Erythroblast (primary cell): ENCODE measurements around the gene TACR2.

Experiments
- GATA1 ChIP-seq: IDR thresholded peaks from 2 replicates; pipeline ENCODE4 v1.6.1; 2011; ENCODE audit warnings: low read depth, mild to moderate bottlenecking, control low read depth, low read length, moderate library complexity
- POLR2A ChIP-seq: IDR thresholded peaks from 2 replicates; pipeline ENCODE4 v1.6.1; 2011; ENCODE audit warnings: mild to moderate bottlenecking, low read length

GRCh38 chr10:69416695-69417094, at the start of gene TACR2:
- TF ChIP-seq POLR2A (no peak), GATA1 (no peak)
